Effector memory CD4-positive, alpha-beta T cell (primary cell): ENCODE measurements around the gene MPHOSPH8.
"Not testable (repeated sequence)": the region's sequence is repeated elsewhere in the genome, so short reads cannot be mapped to it uniquely, and the experiment has no call there.

Experiments used
- DNase-seq, 3 donors: peaks; one replicate each; pipeline ENCODE4 v3.0.0-alpha.2; 2020
- H3K27ac ChIP-seq: 2 replicates; pipeline ENCODE4 v1.7.0; 2013; ENCODE audit warnings: mild to moderate bottlenecking, low read length, moderate library complexity; ENCODE audit not compliant: insufficient read depth, poor library complexity, severe bottlenecking
- H3K27me3 ChIP-seq: replicated peaks from 2 replicates; pipeline ENCODE4 v1.7.0; 2013; ENCODE audit warnings: mild to moderate bottlenecking, low read length; ENCODE audit not compliant: insufficient read depth, control insufficient read depth, poor library complexity, severe bottlenecking
- H3K36me3 ChIP-seq: 2 replicates; pipeline ENCODE4 v1.7.0; 2013; ENCODE audit warnings: mild to moderate bottlenecking, low read length, moderate library complexity; ENCODE audit not compliant: control insufficient read depth, insufficient read depth
- H3K4me1 ChIP-seq: 2 replicates; pipeline ENCODE4 v1.7.0; 2013; ENCODE audit warnings: low read length, mild to moderate bottlenecking; ENCODE audit not compliant: control insufficient read depth, insufficient read depth, poor library complexity, severe bottlenecking
- H3K4me3 ChIP-seq: 2 replicates; pipeline ENCODE4 v1.7.0; 2013; ENCODE audit warnings: low read length, low read depth, mild to moderate bottlenecking; ENCODE audit not compliant: insufficient read depth, poor library complexity, severe bottlenecking
- H3K9me3 ChIP-seq: 2 replicates; pipeline ENCODE4 v1.7.0; 2013; ENCODE audit warnings: mild to moderate bottlenecking, low read length, moderate library complexity; ENCODE audit not compliant: control insufficient read depth

Gene MPHOSPH8

DNA sequence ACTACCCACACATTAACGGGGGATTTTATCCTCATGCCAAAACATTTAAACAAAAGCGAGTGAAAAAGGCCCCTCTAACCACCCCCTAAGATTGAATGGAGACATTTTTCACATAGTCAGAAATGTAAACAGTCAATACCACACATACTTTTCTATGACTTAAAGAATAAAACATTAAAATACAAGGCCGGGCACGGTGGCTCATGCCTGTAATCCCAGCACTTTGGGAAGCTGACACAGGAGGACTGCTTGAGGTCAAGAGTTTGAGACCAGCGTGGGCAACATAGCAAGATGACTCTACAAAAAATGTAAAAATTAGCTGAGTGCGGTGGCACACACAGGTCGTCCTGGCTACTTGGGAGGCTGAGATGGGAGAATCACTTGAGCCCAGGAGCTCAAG lies 47.3 kb downstream of the MPHOSPH8 start:
- H3K36me3 ChIP-seq = peaks cover 19% of the 10 kb centered on the region
- no peaks in the 10 kb centered on the region for H3K4me1 ChIP-seq
- DNase-seq = no peak
- H3K4me3 ChIP-seq = no peak overlapping the region
- H3K27me3 ChIP-seq = no peaks in the 10 kb centered on the region
- no peak overlapping the region for H3K27ac ChIP-seq
- no peaks in the 10 kb centered on the region for H3K9me3 ChIP-seq

DNA sequence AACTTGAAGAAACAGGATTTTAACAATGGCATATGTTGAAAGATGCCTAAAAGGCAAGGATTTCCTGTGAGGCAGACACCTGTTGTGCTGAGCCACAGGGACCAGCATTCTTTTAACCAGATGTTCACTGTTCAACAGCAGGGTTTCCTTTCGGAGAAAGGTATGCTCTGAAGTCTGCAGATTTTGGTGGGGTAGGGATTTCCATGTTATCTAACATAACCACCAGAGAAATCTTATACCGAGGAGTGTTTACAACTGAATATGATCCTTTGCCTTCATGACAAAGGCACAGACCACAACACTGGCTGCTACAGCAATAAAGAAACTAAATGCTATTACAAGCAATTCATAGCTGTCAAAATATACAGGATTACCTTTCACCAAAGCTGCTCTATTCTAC lies 48.1 kb downstream of the MPHOSPH8 start:
- H3K27ac ChIP-seq = no peak overlapping the region
- H3K9me3 ChIP-seq = no peaks in the 10 kb centered on the region
- H3K36me3 ChIP-seq = peaks cover 12% of the 10 kb centered on the region
- H3K4me3 ChIP-seq = no peak overlapping the region
- H3K27me3 ChIP-seq = no peaks in the 10 kb centered on the region
- no peak for DNase-seq
- no peaks in the 10 kb centered on the region for H3K4me1 ChIP-seq

DNA sequence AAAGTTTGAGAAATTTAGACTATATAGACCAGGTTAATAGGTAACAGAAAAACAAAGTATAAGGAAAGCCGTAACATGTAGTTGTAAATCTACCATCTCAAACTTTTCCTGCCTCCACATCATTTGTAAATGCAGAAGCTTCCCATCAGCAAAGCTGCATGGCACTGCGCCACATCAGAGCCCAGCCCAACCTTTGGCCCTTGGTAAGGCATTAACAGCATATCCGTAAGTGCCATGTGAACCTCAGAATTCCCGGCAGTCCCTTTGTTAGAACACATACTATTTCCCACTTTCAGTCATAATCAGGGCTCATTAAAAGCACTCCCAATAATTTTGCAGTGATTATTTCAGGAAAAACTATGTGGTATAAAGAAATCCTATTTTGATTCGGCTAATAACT lies 51.6 kb downstream of the MPHOSPH8 start:
- no peaks in the 10 kb centered on the region for H3K9me3 ChIP-seq
- H3K4me3 ChIP-seq = no peak overlapping the region
- DNase-seq = no peak
- H3K36me3 ChIP-seq = no peaks in the 10 kb centered on the region
- H3K27me3 ChIP-seq = no peaks in the 10 kb centered on the region
- H3K4me1 ChIP-seq = no peaks in the 10 kb centered on the region
- no peak overlapping the region for H3K27ac ChIP-seq

DNA sequence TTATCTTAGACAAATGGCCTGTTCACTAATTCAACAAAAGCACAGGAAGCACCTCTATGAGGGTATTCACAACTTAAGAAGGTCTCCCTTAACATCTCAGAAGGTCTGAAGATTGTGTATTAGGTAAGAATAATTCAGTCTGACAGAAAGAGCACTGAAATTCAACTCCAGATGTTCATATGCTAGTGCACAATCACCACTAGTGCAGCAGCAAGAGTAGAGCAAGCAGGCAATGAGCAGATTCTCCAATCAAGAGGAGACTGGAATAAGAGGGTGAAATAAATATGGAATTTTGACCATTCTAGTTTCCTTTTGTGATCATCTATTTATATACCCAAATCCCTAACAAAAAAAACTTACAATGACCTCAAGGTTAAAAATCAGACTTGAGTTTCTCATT lies 52.0 kb downstream of the MPHOSPH8 start:
- no peak for DNase-seq
- Histone ChIP-seq H3K4me1 (no peaks in the 10 kb centered on the region), H3K9me3 (no peaks in the 10 kb centered on the region), H3K27ac (no peak overlapping the region), H3K4me3 (no peak overlapping the region), H3K36me3 (peaks cover under 1% of the 10 kb centered on the region), H3K27me3 (no peaks in the 10 kb centered on the region)

DNA sequence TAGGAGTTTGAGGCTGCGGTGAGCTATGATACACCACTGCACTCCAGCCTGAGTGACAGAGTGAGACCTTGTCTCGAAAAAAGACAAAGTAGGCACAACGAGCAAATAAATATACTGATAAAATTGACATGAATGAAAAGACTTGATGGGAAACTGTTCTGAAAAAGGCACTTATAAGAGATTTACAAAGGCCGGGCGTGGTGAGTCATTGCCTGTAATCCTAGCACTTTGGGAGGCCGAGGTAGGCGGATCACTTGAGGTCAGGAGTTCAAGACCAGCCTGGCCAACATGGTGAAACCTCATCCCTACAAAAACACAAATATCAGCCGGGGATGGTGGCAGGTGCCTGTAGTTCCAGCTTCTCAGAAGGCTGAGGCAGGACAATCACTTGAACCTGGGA lies 58.0 kb downstream of the MPHOSPH8 start:
- not testable (repeated sequence) for H3K36me3 ChIP-seq

DNA sequence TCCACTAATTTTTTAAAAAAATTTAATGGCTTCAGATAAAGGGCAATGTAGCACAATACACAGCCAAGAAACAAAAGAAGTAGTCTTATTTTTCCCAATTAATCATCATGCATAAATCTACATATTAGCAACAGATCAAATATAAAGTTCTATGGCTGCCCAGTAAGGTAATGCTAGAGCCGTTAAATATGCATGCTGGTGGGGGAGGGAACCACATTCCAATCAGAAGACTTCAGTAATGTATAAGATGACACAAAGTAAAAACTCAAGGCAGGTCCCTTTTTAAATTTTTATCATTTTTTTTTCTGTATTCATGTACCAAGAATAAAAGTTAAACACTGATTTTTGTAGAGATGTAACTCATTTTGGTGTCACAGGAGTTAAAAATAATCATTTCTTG lies 62.0 kb downstream of the MPHOSPH8 start:
- no peaks in the 10 kb centered on the region for H3K9me3 ChIP-seq

More for the DNA sequence above, 58.0 kb downstream of the MPHOSPH8 start:
- not testable (repeated sequence) for DNase-seq, H3K4me1 ChIP-seq, H3K9me3 ChIP-seq, H3K4me3 ChIP-seq, H3K27ac ChIP-seq, H3K27me3 ChIP-seq

DNA sequence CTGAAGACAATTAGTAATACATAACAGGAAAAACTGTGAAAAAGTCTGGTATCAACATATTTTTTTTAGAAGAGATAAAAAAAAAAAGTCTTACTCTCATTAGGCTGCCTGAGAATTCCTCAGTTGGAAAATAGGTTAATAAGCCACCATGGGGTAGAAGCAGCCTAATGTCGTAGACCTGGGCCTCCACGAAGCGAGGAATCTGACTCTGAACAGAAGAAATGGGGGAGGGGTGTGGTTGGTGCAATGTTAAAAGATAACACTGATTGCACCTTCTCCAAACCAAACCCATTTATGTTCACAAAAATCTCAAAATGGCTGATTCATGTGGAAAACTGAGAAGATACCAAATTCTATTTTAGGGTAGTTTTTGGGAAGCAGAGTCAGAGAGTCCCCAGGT lies 62.4 kb downstream of the MPHOSPH8 start:
- Histone ChIP-seq H3K4me1 (no peaks in the 10 kb centered on the region), H3K4me3 (no peak overlapping the region), H3K27ac (no peak overlapping the region), H3K36me3 (peaks cover 4% of the 10 kb centered on the region), H3K9me3 (no peaks in the 10 kb centered on the region), H3K27me3 (no peaks in the 10 kb centered on the region)
- no peak for DNase-seq

More for the DNA sequence above, 62.0 kb downstream of the MPHOSPH8 start:
- Histone ChIP-seq H3K27ac (no peak overlapping the region), H3K27me3 (no peaks in the 10 kb centered on the region), H3K4me1 (no peaks in the 10 kb centered on the region), H3K36me3 (peaks cover 6% of the 10 kb centered on the region), H3K4me3 (no peak overlapping the region)
- DNase-seq = no peak

DNA sequence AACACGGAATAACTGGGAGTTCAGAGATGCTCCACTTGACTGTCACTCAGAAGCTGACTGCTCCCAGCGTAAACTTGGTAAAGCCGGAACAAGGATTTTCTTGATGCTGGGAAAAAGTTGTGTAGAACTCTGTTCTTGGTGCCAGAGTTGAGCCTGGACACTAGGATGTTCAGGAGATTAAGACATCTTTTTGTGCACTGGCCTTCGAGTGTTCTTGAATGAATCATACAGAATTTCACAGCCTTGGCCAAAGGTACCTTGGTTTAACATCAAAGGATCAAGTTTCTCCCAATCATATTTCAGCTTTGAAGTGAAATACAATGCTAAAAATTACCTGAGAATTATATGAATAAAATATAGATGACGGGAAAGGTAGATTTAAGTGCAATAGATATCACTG lies 67.5 kb downstream of the MPHOSPH8 start:
- H3K4me1 ChIP-seq, H3K4me3 ChIP-seq, H3K27ac ChIP-seq, H3K36me3 ChIP-seq, H3K27me3 ChIP-seq, DNase-seq, H3K9me3 ChIP-seq: not testable (repeated sequence)

DNA sequence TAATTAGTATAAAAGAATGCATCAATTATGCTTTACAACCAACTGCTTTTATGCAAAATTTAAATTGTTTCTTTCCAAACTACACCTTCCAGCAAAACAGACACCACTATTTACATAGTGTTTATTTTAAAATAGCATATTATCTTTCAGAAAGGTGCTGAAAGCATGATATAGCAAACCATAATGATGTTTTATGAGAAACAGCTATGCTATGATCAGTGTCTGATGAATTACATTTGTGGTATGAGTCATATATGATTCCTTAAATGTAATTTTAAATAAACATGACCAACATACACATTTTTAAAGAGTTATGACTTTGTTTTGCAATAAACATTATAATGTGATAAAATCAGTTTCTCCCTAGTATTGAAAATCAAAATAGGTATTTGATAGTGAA lies 68.2 kb downstream of the MPHOSPH8 start:
- not testable (repeated sequence) for H3K4me3 ChIP-seq, H3K27me3 ChIP-seq, H3K4me1 ChIP-seq, DNase-seq, H3K27ac ChIP-seq, H3K36me3 ChIP-seq, H3K9me3 ChIP-seq

DNA sequence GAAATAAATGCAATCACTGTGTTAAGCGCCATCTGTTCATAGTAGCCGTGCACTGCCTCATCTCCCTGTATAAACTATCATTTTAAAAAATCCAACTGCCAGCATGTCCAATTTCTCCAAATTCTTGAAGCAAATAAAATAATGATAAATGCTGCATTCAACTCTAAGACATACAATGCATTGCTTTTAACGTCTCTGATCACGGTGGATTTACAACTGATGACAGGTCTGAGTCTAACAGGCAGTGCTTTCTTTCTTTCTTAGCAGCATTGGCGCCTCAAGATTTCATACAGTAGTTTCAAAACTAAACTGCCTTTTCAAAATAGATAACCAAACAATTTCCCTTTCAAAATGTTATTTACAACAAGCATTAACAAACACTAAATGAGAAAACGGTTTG lies 70.8 kb downstream of the MPHOSPH8 start:
- not testable (repeated sequence) for H3K27me3 ChIP-seq, H3K9me3 ChIP-seq, H3K36me3 ChIP-seq, H3K4me3 ChIP-seq, H3K4me1 ChIP-seq, H3K27ac ChIP-seq, DNase-seq

DNA sequence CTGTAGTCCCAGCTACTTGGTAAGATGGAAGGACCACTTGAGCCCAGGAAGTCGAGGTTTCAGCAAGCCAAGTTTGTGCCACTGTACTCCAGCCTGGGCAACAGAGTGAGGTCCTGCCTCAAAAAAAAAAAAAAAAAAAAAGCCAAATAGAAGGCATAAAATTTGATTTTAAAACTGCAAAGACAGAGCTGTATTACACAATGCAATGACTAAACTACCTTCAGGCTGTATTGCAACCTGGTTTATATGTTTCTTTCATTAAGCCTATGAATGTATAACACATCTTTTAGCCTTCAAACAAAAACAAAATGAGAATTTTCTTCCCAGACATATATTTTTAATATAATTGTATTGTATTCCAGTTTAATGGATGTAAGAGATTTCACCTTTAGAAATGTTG lies 75.6 kb downstream of the MPHOSPH8 start:
- not testable (repeated sequence) for H3K36me3 ChIP-seq, DNase-seq, H3K9me3 ChIP-seq, H3K27me3 ChIP-seq, H3K4me1 ChIP-seq, H3K4me3 ChIP-seq, H3K27ac ChIP-seq
